Spleen (tissue), 11 donors: Measurements from ENCODE around the gene C1QTNF12. TPM values are rescaled to one million over a fixed set of nuclear protein-coding genes. Genes with fewer than 3 reads are reported as not detected.

Experiments used
- DNase-seq: peaks from one replicate; pipeline ENCODE4 v3.0.0-alpha.2; 2020
- H3K27ac ChIP-seq, 8 donors: fragments of 200-600 bp; sonication (generic) in 7 of 8; 1 replicate in 4 of 8; 2 replicates in 4 of 8; pipeline versions ENCODE4 v1.5.0 to v1.8.0; 2016 to 2021; ENCODE audit warnings: inconsistent platforms in 4 of 8, mild to moderate bottlenecking in 4 of 8, moderate library complexity in 1 of 8
- H3K27me3 ChIP-seq, 7 donors: fragments of 200-600 bp; sonication (generic) in 6 of 7; replicated peaks in 1 of 7; 1 replicate in 4 of 7; 2 replicates in 3 of 7; pipeline versions ENCODE4 v1.5.0 to v1.8.0; 2016 to 2021; ENCODE audit warnings: inconsistent platforms in 3 of 7, mild to moderate bottlenecking in 1 of 7
- H3K36me3 ChIP-seq, 6 donors: fragments of 200-600 bp; sonication (generic) in 5 of 6; 1 replicate in 4 of 6; 2 replicates in 2 of 6; pipeline versions ENCODE4 v1.5.0 to v1.8.0; 2016 to 2021; ENCODE audit warnings: inconsistent platforms in 2 of 6
- H3K4me1 ChIP-seq, 6 donors: fragments of 200-600 bp; sonication (generic) in 5 of 6; 1 replicate in 3 of 6; 2 replicates in 3 of 6; pipeline versions ENCODE4 v1.5.0 to v1.8.0; 2016 to 2021; ENCODE audit warnings: inconsistent platforms in 3 of 6
- H3K4me3 ChIP-seq, 8 donors: fragments of 200-600 bp; sonication (generic) in 7 of 8; 1 replicate in 4 of 8; 2 replicates in 4 of 8; pipeline versions ENCODE4 v1.5.0 to v1.8.0; 2016 to 2021; ENCODE audit warnings: inconsistent platforms in 4 of 8, mild to moderate bottlenecking in 4 of 8, moderate library complexity in 2 of 8
- H3K9me3 ChIP-seq, 8 donors: fragments of 200-600 bp; sonication (generic) in 7 of 8; 1 replicate in 4 of 8; 2 replicates in 4 of 8; pipeline versions ENCODE4 v1.5.0 to v1.8.0; 2016 to 2021; ENCODE audit warnings: inconsistent platforms in 4 of 8
- POLR2A ChIP-seq, 3 donors: fragments of 450-650 bp; IDR thresholded peaks; one replicate each; pipeline ENCODE4 v1.5.1; 2017; ENCODE audit warnings: antibody characterized with exemption in 3 of 3, mild to moderate bottlenecking in 1 of 3
- POLR2AphosphoS5 ChIP-seq, 3 donors: sonication (generic); formaldehyde crosslinking; IDR thresholded peaks; one replicate each; pipeline ENCODE4 v1.5.1; 2017; ENCODE audit warnings: antibody characterized with exemption in 3 of 3
- WGBS, 5 donors: extraction: QIAGEN DNeasy Blood & Tissue Kit in 3 of 5; methylation state at CpG; one replicate each; pipeline versions ENCODE4 v1.1.5 to v1.1.7; 2013 to 2018; 5-methylcytosine and 5-hydroxymethylcytosine counted together
- intact Hi-C: fragments of 100-400 bp; cut with DNase I; formaldehyde crosslinking; loops from one replicate; pipeline ENCODE4 v1.15.0; 2023; ENCODE audit warnings: low total_unique reads
- polyA plus RNA-seq, 3 donors: library from polyadenylated mRNA; stranded (reverse); fragments of 200-250 nt; gene quantifications; one replicate each; pipeline ENCODE4 v1.2.1, GENCODE V29; 2013
- total RNA-seq, 7 donors: library from RNA; depleted of rRNA in 3 of 7; stranded (reverse); fragments of >200 nt in 3 of 7; fragmentation: NEBNext Ultra II Directional in 4 of 7; extraction: Animal tissue kit (Norgen Biotek cat#: 25700) in 4 of 7; gene quantifications; one replicate each; pipeline versions ENCODE4 v1.1.0 to v1.2.1, GENCODE V29; 2016 to 2021
- TF ChIP-seq, protein P1 (sequence below), 11 experiments: fragments of 200-600 bp in 7 of 11; fragments of 450-650 bp in 4 of 11; sonication (generic) in 4 of 11; IDR thresholded peaks in 8 of 11; conservative IDR thresholded peaks in 3 of 11; 1 replicate in 7 of 11; 2 replicates in 4 of 11; pipeline versions ENCODE4 v1.4.0 to v1.8.0; 2016 to 2021; ENCODE audit warnings: antibody characterized with exemption in 11 of 11, inconsistent platforms in 4 of 11, mild to moderate bottlenecking in 1 of 11
- donor health status: healthy with polysubstance abuse.
- donor health status: DM: no; HTN: no; CAD: no; lungs with moderate emphysema.
- donor health status: DM: no; HTN: no; CAD: no.
- donor health status: Bipolar disorder and iron deficiency.
- donor health status: healthy.
- donor health status: DM: no; HTN: no; CAD: no.
- donor health status: DM: yes; HTN: yes; CAD: no.

Gene C1QTNF12
- total and polyA plus RNA-seq, 10 donors = 0.87 to 5.5 (median 1.4) TPM; not detected in 3

DNA sequence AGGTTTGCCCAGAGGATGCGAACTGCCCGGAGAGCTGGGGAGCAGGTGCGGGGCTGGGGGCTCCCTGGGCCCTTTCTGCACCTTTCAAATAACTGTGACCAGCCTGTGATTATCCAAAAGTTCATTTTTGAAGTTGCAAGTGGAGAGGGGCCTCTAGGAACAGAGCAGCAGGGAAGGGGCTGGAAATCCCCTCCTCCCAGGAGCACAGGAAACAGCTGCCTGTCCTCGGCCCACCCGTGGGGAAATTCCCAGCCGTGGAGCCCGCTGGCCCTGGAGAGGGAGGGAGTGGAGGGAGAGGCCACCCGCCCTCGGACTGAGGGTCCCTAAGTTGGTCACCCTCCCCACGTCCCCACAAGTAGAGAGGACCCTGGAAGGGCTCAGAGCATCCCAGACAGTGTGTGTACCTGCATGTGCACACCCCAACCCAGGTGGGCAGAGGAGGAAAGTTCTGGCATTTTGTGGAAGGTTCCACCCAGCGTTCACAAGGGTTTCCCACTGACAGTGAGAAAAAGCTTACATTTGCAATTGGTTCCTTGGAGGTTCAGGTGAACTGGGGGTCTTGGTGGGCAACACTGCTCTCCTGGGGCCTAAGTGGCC lies 31.3 kb downstream of the C1QTNF12 start:
- H3K4me3 ChIP-seq = no peak overlapping the region
- H3K4me1 ChIP-seq = peaks cover 32 to 68% (median 51%) of the 10 kb centered on the region in 6 donors
- peak overlapping the region in 5 of 8 donors; percentile 20 to 82 (median 33) for H3K27ac ChIP-seq

DNA sequence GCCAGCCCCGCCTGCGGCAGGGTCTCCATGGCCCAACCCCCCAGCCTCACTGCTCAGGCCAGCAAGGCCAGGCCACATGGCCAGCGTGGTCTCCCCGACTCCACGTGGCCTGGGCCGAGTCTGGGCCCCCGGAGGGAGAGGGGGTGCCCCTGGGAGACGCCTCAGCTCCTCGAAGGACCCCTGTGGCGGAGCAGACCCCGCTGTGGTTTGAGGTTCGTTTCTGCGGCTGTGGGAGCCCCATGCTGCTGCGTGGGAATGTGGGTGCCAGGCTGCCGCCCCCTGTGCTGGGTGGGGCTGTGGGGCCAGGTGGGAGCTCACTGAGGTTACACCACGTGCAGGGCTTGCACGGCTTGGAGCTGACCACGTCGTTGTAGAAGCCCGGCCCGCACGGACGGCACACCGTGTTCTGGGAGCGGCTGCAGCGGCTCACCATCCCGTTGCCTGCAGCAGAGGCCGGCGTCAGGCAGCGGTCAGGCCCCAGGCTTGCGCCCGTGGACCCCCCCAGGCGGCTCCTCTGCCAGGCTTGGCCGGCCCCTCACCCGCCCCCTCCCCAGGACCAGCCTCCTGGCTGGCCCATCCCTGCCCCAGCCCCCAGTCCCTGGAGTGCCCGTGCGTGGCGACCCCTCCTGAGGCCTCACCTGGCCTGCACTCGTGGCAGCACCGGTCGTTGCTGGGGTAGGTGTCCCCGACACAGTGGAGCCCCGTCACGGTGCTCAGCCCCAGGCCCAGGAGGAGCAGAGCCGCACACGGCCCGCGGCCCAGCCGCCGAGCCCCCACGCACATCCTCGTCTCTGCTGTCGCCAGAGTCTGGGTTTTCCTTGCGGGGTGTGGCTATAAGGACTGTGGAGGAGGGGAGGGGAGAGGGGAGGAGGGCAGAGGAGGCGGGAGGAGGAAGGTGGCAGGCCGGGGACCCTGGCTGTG lies 32.9 kb downstream of the C1QTNF12 start, which contains the start of gene TNFRSF4:
Gene TNFRSF4 (minus strand): TSS at position 809 of the 921 bp plus-strand sequence. CDS start 26 bp downstream, at position 783.
- peaks cover 0 to 46% (median 0%) of the 10 kb centered on the region in 7 donors for H3K27me3 ChIP-seq
- H3K9me3 ChIP-seq = no peaks in the 10 kb centered on the region
- TF ChIP-seq, protein P1, sequence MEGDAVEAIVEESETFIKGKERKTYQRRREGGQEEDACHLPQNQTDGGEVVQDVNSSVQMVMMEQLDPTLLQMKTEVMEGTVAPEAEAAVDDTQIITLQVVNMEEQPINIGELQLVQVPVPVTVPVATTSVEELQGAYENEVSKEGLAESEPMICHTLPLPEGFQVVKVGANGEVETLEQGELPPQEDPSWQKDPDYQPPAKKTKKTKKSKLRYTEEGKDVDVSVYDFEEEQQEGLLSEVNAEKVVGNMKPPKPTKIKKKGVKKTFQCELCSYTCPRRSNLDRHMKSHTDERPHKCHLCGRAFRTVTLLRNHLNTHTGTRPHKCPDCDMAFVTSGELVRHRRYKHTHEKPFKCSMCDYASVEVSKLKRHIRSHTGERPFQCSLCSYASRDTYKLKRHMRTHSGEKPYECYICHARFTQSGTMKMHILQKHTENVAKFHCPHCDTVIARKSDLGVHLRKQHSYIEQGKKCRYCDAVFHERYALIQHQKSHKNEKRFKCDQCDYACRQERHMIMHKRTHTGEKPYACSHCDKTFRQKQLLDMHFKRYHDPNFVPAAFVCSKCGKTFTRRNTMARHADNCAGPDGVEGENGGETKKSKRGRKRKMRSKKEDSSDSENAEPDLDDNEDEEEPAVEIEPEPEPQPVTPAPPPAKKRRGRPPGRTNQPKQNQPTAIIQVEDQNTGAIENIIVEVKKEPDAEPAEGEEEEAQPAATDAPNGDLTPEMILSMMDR (IDR thresholded peaks at IDR 0.05 in 8 of 11, conservative IDR thresholded peaks at IDR 0.05 in 3 of 11) = no peak
- TF ChIP-seq POLR2AphosphoS5 (IDR thresholded peaks at IDR 0.05) = peak in 2 of 3 donors; percentile 41 to 62
- peak within 1 kb of the TSS; percentile 22 to 64 (median 36) for H3K4me3 ChIP-seq
- peaks cover 38 to 84% (median 58%) of the 10 kb centered on the region in 6 donors for H3K4me1 ChIP-seq
- H3K27ac ChIP-seq = peak within 1 kb of the TSS in 7 of 8 donors; percentile 32 to 82 (median 75)
- WGBS, 5 donors = 7 to 19% (median 17%) methylated on average over 18 to 56 of the region's 56 CpGs
- intact Hi-C loops = no loop called here
- H3K36me3 ChIP-seq = peaks cover 0 to 40% (median 24%) of the 10 kb centered on the region in 6 donors
- peak; percentile 81 for DNase-seq

More for the DNA sequence above, 31.3 kb downstream of the C1QTNF12 start:
- Histone ChIP-seq H3K27me3 (peaks cover 0 to 32% (median 0%) of the 10 kb centered on the region in 7 donors), H3K9me3 (no peaks in the 10 kb centered on the region), H3K36me3 (peaks cover 0 to 56% (median 36%) of the 10 kb centered on the region in 6 donors)
- intact Hi-C loops = no loop called here
- TF ChIP-seq POLR2A (IDR thresholded peaks at IDR 0.05) (no peak), POLR2AphosphoS5 (IDR thresholded peaks at IDR 0.05) (peak in 1 of 3 donors; percentile 34)
- DNase-seq = no peak
- 31 to 53% (median 44%) methylated on average over 6 to 11 of the region's 11 CpGs for WGBS, 5 donors

DNA sequence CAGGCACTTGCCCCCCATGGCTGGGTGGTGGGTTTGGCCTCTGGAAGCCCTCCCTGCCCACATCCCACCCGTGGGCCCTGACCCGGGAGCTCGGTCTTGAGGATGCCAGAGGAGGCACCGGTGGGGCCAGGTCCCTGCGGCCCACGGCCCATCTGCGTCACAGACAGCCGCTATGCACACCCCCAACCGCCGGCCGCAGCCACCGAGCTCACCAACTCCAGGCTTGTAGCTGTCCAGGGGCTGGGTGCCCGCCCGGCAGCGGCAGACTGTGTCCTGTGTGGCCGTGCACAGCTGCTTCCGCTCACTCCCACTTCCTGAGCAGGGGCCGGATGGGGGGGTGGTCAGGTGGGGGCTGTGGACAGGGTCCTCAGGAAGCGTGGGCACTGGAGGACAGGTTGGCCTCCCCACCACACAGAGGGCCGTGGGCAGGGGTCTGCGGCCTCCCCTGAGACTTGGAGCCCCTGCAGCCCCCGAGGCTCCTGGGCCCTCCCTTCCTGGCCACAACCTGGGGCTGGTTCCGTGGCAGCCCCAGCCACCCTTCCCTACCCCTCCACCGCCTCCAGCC lies 33.7 kb downstream of the C1QTNF12 start:
- H3K36me3 ChIP-seq = peaks cover 0 to 33% (median 17%) of the 10 kb centered on the region in 6 donors
- peak; percentile 92 for DNase-seq
- WGBS, 5 donors = 0 to 2% (median 1%) methylated on average over 14 to 24 of the region's 24 CpGs
- H3K9me3 ChIP-seq = no peaks in the 10 kb centered on the region
- intact Hi-C loops = no loop called here
- peak overlapping the region; percentile 22 to 64 (median 36) for H3K4me3 ChIP-seq
- TF ChIP-seq, protein P1 (IDR thresholded peaks at IDR 0.05 in 8 of 11, conservative IDR thresholded peaks at IDR 0.05 in 3 of 11) = no peak
- no peak for TF ChIP-seq POLR2A (IDR thresholded peaks at IDR 0.05)
- peak; percentile 72 to 85 (median 81) for TF ChIP-seq POLR2AphosphoS5 (IDR thresholded peaks at IDR 0.05)
- peaks cover 45 to 91% (median 65%) of the 10 kb centered on the region in 6 donors for H3K4me1 ChIP-seq
- peaks cover 0 to 54% (median 4%) of the 10 kb centered on the region in 7 donors for H3K27me3 ChIP-seq
- peak overlapping the region in 7 of 8 donors; percentile 32 to 82 (median 75) for H3K27ac ChIP-seq
